Naive thymus-derived CD8-positive, alpha-beta T cell (primary cell): Measurements from ENCODE around the gene THYN1. TPM values are rescaled to one million over a fixed set of nuclear protein-coding genes. Genes with fewer than 3 reads are reported as not detected.
"Not testable (repeated sequence)": the region's sequence is repeated elsewhere in the genome, so short reads cannot be mapped to it uniquely, and the experiment has no call there.

Experiments used
- ATAC-seq, 2 donors: fragments of 150-1000 bp; cut with Tn5 transposase in 1 of 2; sonication (Bioruptor Pico), chemical (Tn5 transposase) in 1 of 2; 1 replicate in 1 of 2; 2 replicates in 1 of 2; pipeline ENCODE4 v1.10.0; 2021; ENCODE audit warnings: mild to moderate bottlenecking in 2 of 2, moderate library complexity in 2 of 2
- POLR2A ChIA-PET: fragments of 350-600 bp; sonication (Branson Sonifier 250); formaldehyde crosslinking; loops from one replicate; lab custom pipeline; 2021; ENCODE audit warnings: antibody characterized with exemption; lab: Charles Lee
- DNase-seq, 10 donors: peaks; one replicate each; pipeline versions ENCODE4 v3.0.0 to v3.0.0-alpha.2; 2020 to 2022
- H3K27ac Mint-ChIP-seq, 10 donors: one replicate each; pipeline ENCODE4 v1.8.0; 2020 to 2022; ENCODE audit warnings: mild to moderate bottlenecking in 10 of 10, mixed read lengths in 10 of 10, moderate library complexity in 4 of 10, inconsistent platforms in 1 of 10
- H3K27me3 Mint-ChIP-seq, 5 donors: one replicate each; pipeline ENCODE4 v1.8.0; 2021 to 2022; ENCODE audit warnings: mixed read lengths in 5 of 5
- H3K36me3 Mint-ChIP-seq, 3 donors: one replicate each; pipeline ENCODE4 v1.8.0; 2020 to 2022; ENCODE audit warnings: mixed read lengths in 3 of 3, mild to moderate bottlenecking in 2 of 3, inconsistent platforms in 1 of 3
- H3K4me1 Mint-ChIP-seq, 4 donors: one replicate each; pipeline ENCODE4 v1.8.0; 2021 to 2022; ENCODE audit warnings: mixed read lengths in 4 of 4
- H3K4me3 Mint-ChIP-seq, 10 donors: one replicate each; pipeline ENCODE4 v1.8.0; 2020 to 2022; ENCODE audit warnings: mild to moderate bottlenecking in 10 of 10, mixed read lengths in 10 of 10, moderate library complexity in 6 of 10, inconsistent platforms in 1 of 10
- H3K9me3 Mint-ChIP-seq, 9 donors: one replicate each; pipeline ENCODE4 v1.8.0; 2020 to 2022; ENCODE audit warnings: mixed read lengths in 9 of 9, mild to moderate bottlenecking in 3 of 9, inconsistent platforms in 1 of 9, moderate library complexity in 1 of 9
- polyA plus RNA-seq, 3 donors: library from polyadenylated mRNA; unstranded; fragments of 300-500 nt; fragmentation: Illumina TruSeq; gene quantifications; one replicate each; pipeline ENCODE4 v1.2.3, GENCODE V29; 2021
- total RNA-seq, 8 experiments: library from RNA in 2 of 8; stranded (reverse) in 2 of 8; gene quantifications; one replicate each; pipeline ENCODE4 v1.2.3 and lab custom pipeline; 2021 to 2026

The THYN1 gene
- total and polyA plus RNA-seq, 5 experiments from 2014 or later = 79.0 to 207 (median 172) TPM

- Mint-ChIP-seq H3K4me3 (no peak overlapping the region), H3K36me3 (no peaks in the 10 kb centered on the region), H3K9me3 (peaks cover 0 to 6% (median 0%) of the 10 kb centered on the region in 9 donors), H3K27ac (no peak overlapping the region), H3K27me3 (peaks cover 0 to 23% (median 0%) of the 10 kb centered on the region in 5 donors), H3K4me1 (no peaks in the 10 kb centered on the region)
- POLR2A ChIA-PET = no interaction called here
- DNase-seq (no peak), ATAC-seq (no peak)
Observed at GRCh38 chr11:134283461-134284230, 30.5 kb upstream of the THYN1 start.

- Mint-ChIP-seq H3K4me1 (peaks cover 0 to under 1% (median under 1%) of the 10 kb centered on the region in 4 donors), H3K4me3 (no peak overlapping the region), H3K27me3 (peaks cover 0 to 26% (median 0%) of the 10 kb centered on the region in 5 donors), H3K27ac (no peak overlapping the region), H3K9me3 (peaks cover 0 to 11% (median 0%) of the 10 kb centered on the region in 9 donors), H3K36me3 (peaks cover 0 to 3% (median 0%) of the 10 kb centered on the region in 3 donors)
- no peak for ATAC-seq
- POLR2A ChIA-PET = no interaction called here
- DNase-seq = no peak
Observed at GRCh38 chr11:134282121-134283045, 29.2 kb upstream of the THYN1 start.

GRCh38 chr11:134281635-134282034, 28.5 kb upstream of the THYN1 start:
- POLR2A ChIA-PET, ATAC-seq, H3K27ac Mint-ChIP-seq, H3K36me3 Mint-ChIP-seq, DNase-seq, H3K4me3 Mint-ChIP-seq, H3K4me1 Mint-ChIP-seq: not testable (repeated sequence)
- peaks cover 0 to 29% (median 0%) of the 10 kb centered on the region in 5 donors for H3K27me3 Mint-ChIP-seq
- H3K9me3 Mint-ChIP-seq = peaks cover 0 to 11% (median 0%) of the 10 kb centered on the region in 9 donors

GRCh38 chr11:134278356-134278755, 25.2 kb upstream of the THYN1 start:
- POLR2A ChIA-PET = interaction anchor here (0.9 kb wide), 1 partner anchor 54 kb away, joined by 3 read pairs; the partner anchor contains the start of gene VPS26B
- Mint-ChIP-seq H3K9me3 (peaks cover 0 to 11% (median 0%) of the 10 kb centered on the region in 9 donors), H3K27ac (peak overlapping the region in 1 of 10 donors; percentile 3), H3K4me3 (no peak overlapping the region), H3K4me1 (peaks cover 8 to 32% (median 27%) of the 10 kb centered on the region in 4 donors), H3K36me3 (peaks cover 0 to 3% (median 0%) of the 10 kb centered on the region in 3 donors), H3K27me3 (peaks cover 0 to 32% (median 0%) of the 10 kb centered on the region in 5 donors)
- ATAC-seq (no peak), DNase-seq (no peak)

GRCh38 chr11:134277183-134278001, 24.2 kb upstream of the THYN1 start:
- H3K4me1 Mint-ChIP-seq = peaks cover 12 to 42% (median 36%) of the 10 kb centered on the region in 4 donors
- peak overlapping the region; percentile 73 to 99 (median 86) for H3K4me3 Mint-ChIP-seq
- POLR2A ChIA-PET = interaction anchor here (1.8 to 4.7 kb wide), 2 partner anchors 23 to 53 kb away, joined by 10 to 41 read pairs; partner anchors contain the start of genes ACAD8, NCAPD3 and VPS26B
- DNase-seq = peak in 1 of 10 donors; percentile 4
- peaks cover 0 to 11% (median 0%) of the 10 kb centered on the region in 9 donors for H3K9me3 Mint-ChIP-seq
- peaks cover 0 to 35% (median 0%) of the 10 kb centered on the region in 5 donors for H3K27me3 Mint-ChIP-seq
- H3K27ac Mint-ChIP-seq = peak overlapping the region in 3 of 10 donors; percentile 50 to 71 (median 68)
- ATAC-seq = no peak
- peaks cover 0 to 3% (median 0%) of the 10 kb centered on the region in 3 donors for H3K36me3 Mint-ChIP-seq

GRCh38 chr11:134276396-134277182, 23.4 kb upstream of the THYN1 start:
- Mint-ChIP-seq H3K4me3 (peak overlapping the region; percentile 86 to 99 (median 94)), H3K27me3 (peaks cover 0 to 37% (median 0%) of the 10 kb centered on the region in 5 donors), H3K4me1 (peaks cover 14 to 46% (median 38%) of the 10 kb centered on the region in 4 donors), H3K27ac (peak overlapping the region in 6 of 10 donors; percentile 58 to 95 (median 90)), H3K9me3 (peaks cover 0 to 11% (median 0%) of the 10 kb centered on the region in 9 donors), H3K36me3 (peaks cover 0 to 3% (median 0%) of the 10 kb centered on the region in 3 donors)
- POLR2A ChIA-PET = interaction anchor here (1.8 to 4.7 kb wide), 2 partner anchors 22 to 52 kb away, joined by 10 to 41 read pairs; partner anchors contain the start of genes ACAD8, NCAPD3 and VPS26B
- no peak for DNase-seq
- ATAC-seq = peak in 1 of 2 donors; percentile 1

- Mint-ChIP-seq H3K4me1 (peaks cover 18 to 54% (median 44%) of the 10 kb centered on the region in 4 donors), H3K4me3 (peak within 1 kb of the TSS; percentile 86 to 99 (median 94)), H3K36me3 (peaks cover 0 to 3% (median 0%) of the 10 kb centered on the region in 3 donors), H3K27ac (peak within 1 kb of the TSS; percentile 64 to 95 (median 92)), H3K9me3 (peaks cover 0 to 11% (median 0%) of the 10 kb centered on the region in 9 donors), H3K27me3 (peaks cover 0 to 38% (median 0%) of the 10 kb centered on the region in 5 donors)
- ATAC-seq (peak; percentile 90 to 91), DNase-seq (peak; percentile 52 to 86 (median 78))
- POLR2A ChIA-PET = interaction anchor here (1.8 to 4.7 kb wide), 2 partner anchors 22 to 51 kb away, joined by 10 to 41 read pairs; partner anchors contain the start of genes ACAD8, NCAPD3 and VPS26B
Observed at GRCh38 chr11:134275534-134276395, 22.6 kb upstream of the THYN1 start, which contains the start of gene GLB1L3. TSS of gene GLB1L3 (plus strand) at chr11:134276379. CDS start at chr11:134276741, 362 bp downstream.

- POLR2A ChIA-PET = interaction anchor here (4.7 kb wide), 1 partner anchor 51 kb away, joined by 41 read pairs; the partner anchor contains the start of genes NCAPD3 and VPS26B
- peaks cover 23 to 60% (median 50%) of the 10 kb centered on the region in 4 donors for H3K4me1 Mint-ChIP-seq
Observed at GRCh38 chr11:134275188-134275533, 22.0 kb upstream of the THYN1 start.

GRCh38 chr11:134273317-134273712, 20.2 kb upstream of the THYN1 start:
- H3K27me3 Mint-ChIP-seq = peaks cover 0 to 27% (median 0%) of the 10 kb centered on the region in 5 donors
- DNase-seq (no peak), ATAC-seq (no peak)
- H3K4me1 Mint-ChIP-seq = peaks cover 25 to 64% (median 53%) of the 10 kb centered on the region in 4 donors
- POLR2A ChIA-PET = interaction anchor here (0.7 to 4.7 kb wide), 6 partner anchors 20 to 89 kb away, joined by 3 to 41 read pairs (median 4); partner anchors contain the start of genes ACAD8, NCAPD3 and VPS26B
- H3K27ac Mint-ChIP-seq = peak overlapping the region in 2 of 10 donors; percentile 5 to 43
- peaks cover 0 to 2% (median 0%) of the 10 kb centered on the region in 9 donors for H3K9me3 Mint-ChIP-seq
- H3K36me3 Mint-ChIP-seq = no peaks in the 10 kb centered on the region
- H3K4me3 Mint-ChIP-seq = peak overlapping the region in 4 of 10 donors; percentile 0 to 99 (median 32)

More at GRCh38 chr11:134275188-134275533, 22.0 kb upstream of the THYN1 start:
- Mint-ChIP-seq H3K36me3 (peaks cover 0 to 3% (median 0%) of the 10 kb centered on the region in 3 donors), H3K9me3 (peaks cover 0 to 11% (median 0%) of the 10 kb centered on the region in 9 donors), H3K4me3 (peak overlapping the region; percentile 86 to 99 (median 94)), H3K27me3 (peaks cover 0 to 37% (median 0%) of the 10 kb centered on the region in 5 donors), H3K27ac (peak overlapping the region; percentile 64 to 95 (median 92))
- DNase-seq = no peak
- no peak for ATAC-seq
